ENCODE data around the gene EYA4.

EYA4 gene

GRCh38 chr6:133577851-133578250, 336.7 kb downstream of the EYA4 start:
- DNase-seq (ENCODE audit: low read depth in 2 of 2): no peak
